ENCODE data around the gene MYO1B. TPM values are rescaled to one million over a fixed set of nuclear protein-coding genes. Genes with fewer than 3 reads are reported as not detected.

Gene MYO1B
- total RNA-seq, 1 donor from 2014 or later: 2.5 TPM

DNA sequence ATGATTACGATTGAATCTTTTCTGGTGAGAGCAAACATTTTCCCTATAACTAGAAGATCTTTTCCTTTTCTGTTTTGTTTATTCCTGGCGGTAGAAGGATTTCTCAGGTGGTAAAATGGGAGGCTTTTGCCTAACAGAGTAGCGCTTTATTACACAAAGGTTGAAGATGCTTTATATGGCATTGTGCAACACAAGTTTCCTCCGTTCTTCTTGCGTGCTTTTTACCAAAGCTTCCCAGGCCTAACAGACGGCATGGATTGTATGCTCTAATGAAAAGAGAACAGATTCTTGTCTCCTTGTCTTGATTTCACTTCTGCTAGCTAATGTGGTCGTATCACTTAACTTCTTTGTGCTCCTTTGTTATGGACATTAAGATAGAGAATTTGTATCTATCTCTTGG lies 43.8 kb downstream of the MYO1B start:
- ATAC-seq (ENCODE audit: low read depth): no peak
- Mint-ChIP-seq H3K27ac (no peak overlapping the region), H3K27me3 (no peaks in the 10 kb centered on the region), H3K4me1 (peaks cover 13% of the 10 kb centered on the region), H3K4me3 (no peak overlapping the region), H3K9me3 (no peaks in the 10 kb centered on the region), H3K36me3 (ENCODE audit: low read depth) (no peaks in the 10 kb centered on the region)
- no peak for DNase-seq
- TF ChIP-seq, protein P1, sequence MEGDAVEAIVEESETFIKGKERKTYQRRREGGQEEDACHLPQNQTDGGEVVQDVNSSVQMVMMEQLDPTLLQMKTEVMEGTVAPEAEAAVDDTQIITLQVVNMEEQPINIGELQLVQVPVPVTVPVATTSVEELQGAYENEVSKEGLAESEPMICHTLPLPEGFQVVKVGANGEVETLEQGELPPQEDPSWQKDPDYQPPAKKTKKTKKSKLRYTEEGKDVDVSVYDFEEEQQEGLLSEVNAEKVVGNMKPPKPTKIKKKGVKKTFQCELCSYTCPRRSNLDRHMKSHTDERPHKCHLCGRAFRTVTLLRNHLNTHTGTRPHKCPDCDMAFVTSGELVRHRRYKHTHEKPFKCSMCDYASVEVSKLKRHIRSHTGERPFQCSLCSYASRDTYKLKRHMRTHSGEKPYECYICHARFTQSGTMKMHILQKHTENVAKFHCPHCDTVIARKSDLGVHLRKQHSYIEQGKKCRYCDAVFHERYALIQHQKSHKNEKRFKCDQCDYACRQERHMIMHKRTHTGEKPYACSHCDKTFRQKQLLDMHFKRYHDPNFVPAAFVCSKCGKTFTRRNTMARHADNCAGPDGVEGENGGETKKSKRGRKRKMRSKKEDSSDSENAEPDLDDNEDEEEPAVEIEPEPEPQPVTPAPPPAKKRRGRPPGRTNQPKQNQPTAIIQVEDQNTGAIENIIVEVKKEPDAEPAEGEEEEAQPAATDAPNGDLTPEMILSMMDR (IDR thresholded peaks at IDR 0.05): no peak
- intact Hi-C loops (cut with micrococcal nuclease): no loop called here
- POLR2A ChIA-PET: no interaction called here
- CTCF ChIA-PET: interaction anchor here (0.6 kb wide), 1 partner anchor 74 kb away, joined by 3 read pairs; no protein-coding TSS in a partner anchor

DNA sequence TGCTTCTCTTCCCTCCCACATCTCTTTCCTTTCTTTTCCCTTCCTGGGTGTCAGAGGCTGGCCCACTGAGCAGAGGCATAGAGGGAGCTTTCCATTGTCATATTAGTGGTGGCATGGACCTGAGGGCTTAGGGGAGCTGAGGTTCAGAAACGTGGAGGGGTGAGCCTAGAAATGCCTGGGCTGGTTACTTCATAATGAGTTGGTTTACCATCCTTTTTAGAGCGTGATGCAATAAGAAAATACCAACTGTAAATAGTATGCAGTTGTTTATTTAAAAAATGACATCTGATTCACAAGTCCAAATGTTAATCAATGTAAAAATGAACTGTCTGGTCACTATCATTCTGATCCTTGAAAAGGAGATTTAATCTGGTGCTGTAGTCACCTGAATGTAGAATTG lies 46.3 kb downstream of the MYO1B start:
- ChIA-PET CTCF (no interaction called here), POLR2A (no interaction called here)
- intact Hi-C loops (cut with micrococcal nuclease): no loop called here
- ATAC-seq (ENCODE audit: low read depth) (no peak), DNase-seq (no peak)
- Mint-ChIP-seq H3K4me1 (peaks cover 11% of the 10 kb centered on the region), H3K4me3 (no peak overlapping the region), H3K9me3 (no peaks in the 10 kb centered on the region), H3K27me3 (no peaks in the 10 kb centered on the region), H3K27ac (no peak overlapping the region), H3K36me3 (ENCODE audit: low read depth) (no peaks in the 10 kb centered on the region)
- TF ChIP-seq, protein P1 (IDR thresholded peaks at IDR 0.05): no peak

DNA sequence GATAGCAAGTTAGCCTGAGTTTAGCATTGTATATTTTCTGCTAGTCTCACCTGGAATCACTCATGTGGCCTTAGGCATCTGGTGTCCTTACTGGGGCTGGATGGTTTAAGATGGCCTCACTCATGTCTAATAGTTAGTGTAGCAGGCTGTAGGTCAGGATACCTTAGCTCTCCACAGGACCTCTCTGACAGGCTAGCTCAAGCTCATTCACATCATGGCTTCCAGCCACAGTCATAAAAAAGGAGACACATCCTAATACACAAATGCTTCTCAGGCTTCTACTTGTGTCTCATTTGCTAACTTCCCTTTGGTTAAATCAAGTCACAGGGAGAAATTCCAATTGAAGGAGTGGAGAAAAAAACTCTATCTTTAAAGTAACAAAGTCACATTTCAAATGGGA lies 47.7 kb downstream of the MYO1B start:
- Mint-ChIP-seq H3K9me3 (no peaks in the 10 kb centered on the region), H3K4me1 (peaks cover 16% of the 10 kb centered on the region), H3K36me3 (ENCODE audit: low read depth) (no peaks in the 10 kb centered on the region), H3K27me3 (no peaks in the 10 kb centered on the region), H3K4me3 (no peak overlapping the region), H3K27ac (no peak overlapping the region)
- DNase-seq: no peak
- TF ChIP-seq, protein P1 (IDR thresholded peaks at IDR 0.05): no peak
- ChIA-PET CTCF (no interaction called here), POLR2A (no interaction called here)
- no peak for ATAC-seq (ENCODE audit: low read depth)
- intact Hi-C loops (cut with micrococcal nuclease): no loop called here

DNA sequence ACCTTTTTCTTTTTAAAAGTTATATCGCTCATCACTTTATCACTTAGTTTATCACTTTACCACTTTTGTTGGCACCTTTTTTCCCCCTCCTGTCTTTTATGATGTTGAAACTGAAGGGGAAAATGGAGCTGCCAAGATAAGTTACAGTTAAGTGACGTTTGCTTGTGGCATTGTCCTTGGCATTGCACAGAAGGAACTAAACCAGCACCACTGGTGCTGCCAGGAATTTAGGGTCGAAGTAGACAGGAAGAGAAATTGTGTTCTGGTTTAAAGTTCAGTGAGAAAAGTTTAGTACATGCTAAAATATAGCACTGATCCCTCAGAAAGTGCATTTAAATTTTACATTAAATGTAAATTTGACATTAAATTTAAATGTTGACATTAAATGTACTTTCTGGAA lies 49.9 kb downstream of the MYO1B start:
- TF ChIP-seq, protein P1 (IDR thresholded peaks at IDR 0.05): no peak
- DNase-seq (no peak), ATAC-seq (ENCODE audit: low read depth) (no peak)
- Mint-ChIP-seq H3K4me3 (no peak overlapping the region), H3K9me3 (no peaks in the 10 kb centered on the region), H3K27me3 (no peaks in the 10 kb centered on the region), H3K4me1 (peaks cover 16% of the 10 kb centered on the region), H3K27ac (no peak overlapping the region), H3K36me3 (ENCODE audit: low read depth) (no peaks in the 10 kb centered on the region)
- CTCF ChIA-PET: no interaction called here
- intact Hi-C loops (cut with micrococcal nuclease): no loop called here
- POLR2A ChIA-PET: no interaction called here

DNA sequence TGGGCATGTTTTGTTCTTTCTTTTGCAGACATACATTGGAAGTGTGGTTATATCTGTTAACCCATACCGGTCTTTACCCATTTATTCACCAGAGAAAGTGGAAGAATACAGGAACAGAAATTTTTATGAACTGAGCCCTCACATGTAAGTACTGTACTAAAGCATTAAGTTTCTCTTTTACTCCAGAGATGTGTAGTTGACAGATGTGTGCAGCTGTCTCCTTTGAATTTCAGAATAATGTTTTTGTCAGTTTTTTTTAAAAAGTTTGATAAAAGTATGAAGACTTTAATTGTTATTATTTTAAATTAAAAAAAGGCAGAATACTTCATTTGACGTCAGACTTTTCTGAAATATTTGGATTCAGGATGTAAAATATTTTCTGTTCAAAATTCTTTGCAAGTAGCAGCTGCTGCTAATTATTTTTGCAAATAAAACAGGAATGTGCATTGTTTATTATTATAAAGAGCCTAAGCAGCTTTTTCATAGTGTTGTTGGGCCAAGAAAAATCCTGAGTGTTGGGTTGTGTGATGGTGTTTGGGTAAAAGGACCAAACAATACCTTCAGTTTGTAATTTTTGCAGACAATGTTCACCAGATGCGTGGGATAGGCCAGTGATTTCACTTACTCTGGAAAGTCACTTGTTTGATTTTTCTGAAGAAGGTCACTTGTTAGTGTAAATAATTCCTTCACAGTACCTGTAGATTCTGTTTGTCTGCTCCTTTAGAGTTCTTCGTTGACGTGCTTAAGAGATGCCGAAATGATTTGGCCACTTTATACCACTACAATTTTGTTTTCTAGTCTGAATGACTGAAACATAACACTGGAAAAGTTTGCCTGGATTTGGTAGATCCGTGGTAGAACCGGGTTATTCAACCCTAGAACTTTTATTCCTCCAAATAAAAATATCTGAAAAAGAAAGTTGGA lies 51.1 kb downstream of the MYO1B start:
- no peaks in the 10 kb centered on the region for H3K36me3 Mint-ChIP-seq (ENCODE audit: low read depth)
- ChIA-PET POLR2A (no interaction called here), CTCF (no interaction called here)
- H3K4me1 Mint-ChIP-seq: peaks cover 9% of the 10 kb centered on the region
- intact Hi-C loops (cut with micrococcal nuclease): no loop called here
- H3K9me3 Mint-ChIP-seq: no peaks in the 10 kb centered on the region
- ATAC-seq (ENCODE audit: low read depth) (no peak), DNase-seq (no peak)
- TF ChIP-seq, protein P1 (IDR thresholded peaks at IDR 0.05): no peak
- no peak overlapping the region for H3K27ac Mint-ChIP-seq
- no peak overlapping the region for H3K4me3 Mint-ChIP-seq
- no peaks in the 10 kb centered on the region for H3K27me3 Mint-ChIP-seq
